A549 treated with AZD2906 at 1 μM for 4 hours (cell line): ENCODE data around the gene ENTPD6. TPM values are rescaled to one million over a fixed set of nuclear protein-coding genes. Genes with fewer than 3 reads are reported as not detected.

ENCODE experiments used
- total RNA-seq: library from RNA; stranded (reverse); fragments of 200-300 nt; extraction: Qiagen RNA extraction; gene quantifications from 5 replicates; pipeline ENCODE4 v1.2.3, GENCODE V29; 2022

Gene ENTPD6
- total RNA-seq = 168 to 216 TPM (median 190 TPM) in 5 replicates

GRCh38 chr20:25195014-25195961, at the start of gene ENTPD6:
Gene ENTPD6 (plus strand): TSS chr20:25195712. CDS start chr20:25206537, 10,825 bp downstream.

GRCh38 chr20:25247956-25248785, 52.7 kb downstream of the ENTPD6 start, which contains the start of gene PYGB:
Gene PYGB (plus strand): TSS chr20:25248085. CDS start chr20:25248179, 94 bp downstream.

Other genes with a start within 250 kb of the ENTPD6 start
- 0.12 to 0.14 TPM in 2 of 5 replicates, not detected in the others for gene CST7, start 246.4 kb upstream of the ENTPD6 start, total RNA-seq
- 182 to 192 TPM (median 183 TPM) in 5 replicates for gene APMAP, start 203.0 kb upstream of the ENTPD6 start, total RNA-seq
- 15.2 to 21.8 TPM (median 18.5 TPM) in 5 replicates for gene ACSS1, start 137.6 kb upstream of the ENTPD6 start, total RNA-seq
- gene VSX1, start 113.6 kb upstream of the ENTPD6 start, total RNA-seq = 0.66 to 1.2 TPM (median 0.93 TPM) in 5 replicates
- 349 to 448 TPM (median 416 TPM) in 5 replicates for gene PYGB, start 52.4 kb downstream of the ENTPD6 start, total RNA-seq
- 110 to 164 TPM (median 158 TPM) in 5 replicates for gene ABHD12, start 195.1 kb downstream of the ENTPD6 start, total RNA-seq
- 30.0 to 36.5 TPM (median 33.5 TPM) in 5 replicates for gene GINS1, start 212.0 kb downstream of the ENTPD6 start, total RNA-seq